ENCODE data around the gene OXCT2.
"Not testable (repeated sequence)": the region's sequence is repeated elsewhere in the genome, so short reads cannot be mapped to it uniquely, and the experiment has no call there.

The OXCT2 gene

DNA sequence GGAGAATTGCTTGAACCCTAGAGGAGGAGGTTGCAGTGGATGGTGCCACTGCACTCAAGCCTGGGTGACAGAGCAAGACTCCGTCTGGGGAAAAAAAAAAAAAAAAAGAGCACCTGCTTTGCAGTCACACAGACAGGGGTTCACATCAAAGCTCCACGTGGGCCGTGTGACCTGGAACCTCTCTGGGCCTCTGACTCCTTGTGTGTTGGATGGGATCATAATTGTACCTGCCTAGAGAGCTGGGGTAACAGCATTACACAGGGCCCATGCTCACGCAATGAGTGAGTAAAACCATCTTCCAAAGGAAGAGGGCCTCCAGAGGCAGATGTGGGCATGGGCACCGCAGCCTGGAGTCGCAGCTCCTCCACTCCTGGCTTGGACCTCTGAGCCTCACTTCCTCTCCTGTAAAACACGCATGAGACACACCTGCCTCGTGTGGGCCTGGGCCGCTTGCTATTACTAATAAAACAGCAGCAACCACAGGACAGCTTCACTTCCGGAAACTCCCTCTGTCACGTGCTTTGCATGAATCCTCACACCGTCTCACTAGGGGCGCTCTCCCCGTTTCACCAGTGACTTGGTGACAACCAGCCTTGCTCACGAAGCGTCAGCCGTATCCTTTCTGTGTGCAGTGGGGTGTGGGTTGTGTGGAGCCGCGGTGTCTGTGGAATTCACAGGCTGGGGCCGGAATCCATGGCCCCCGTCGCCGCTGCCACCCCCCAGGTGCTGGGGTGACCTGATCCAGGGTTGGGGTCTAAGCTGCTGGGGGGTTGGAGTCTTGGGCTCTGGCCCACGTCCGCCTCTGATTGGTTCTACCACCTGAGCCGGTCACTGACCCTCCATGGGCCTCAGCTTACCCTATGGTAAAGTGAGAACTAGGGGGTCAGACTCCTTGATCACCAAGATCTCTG is 28.0 kb upstream of the OXCT2 start:
- TF ChIP-seq POLR2A (IDR thresholded peaks at IDR 0.05; ENCODE audit: low read length), result peak; percentile 56
- peak; percentile 94 for DNase-seq

GRCh38 chr1:39795651-39796050 is 24.5 kb upstream of the OXCT2 start:
- TF ChIP-seq POLR2A (IDR thresholded peaks at IDR 0.05; ENCODE audit: low read length) (no peak), GATA1 (IDR thresholded peaks at IDR 0.05; ENCODE audit: low read depth, low read length) (no peak)
- DNase-seq, result no peak

GRCh38 chr1:39791838-39792237 is 20.7 kb upstream of the OXCT2 start:
- TF ChIP-seq GATA1 (IDR thresholded peaks at IDR 0.05; ENCODE audit: low read depth, low read length) (no peak), POLR2A (IDR thresholded peaks at IDR 0.05; ENCODE audit: low read length) (no peak)
- DNase-seq, result no peak

- TF ChIP-seq POLR2A (IDR thresholded peaks at IDR 0.05; ENCODE audit: low read length) (no peak), GATA1 (IDR thresholded peaks at IDR 0.05; ENCODE audit: low read depth, low read length) (no peak)
- no peak for DNase-seq
Observed at GRCh38 chr1:39789571-39790110, 18.5 kb upstream of the OXCT2 start.

DNA sequence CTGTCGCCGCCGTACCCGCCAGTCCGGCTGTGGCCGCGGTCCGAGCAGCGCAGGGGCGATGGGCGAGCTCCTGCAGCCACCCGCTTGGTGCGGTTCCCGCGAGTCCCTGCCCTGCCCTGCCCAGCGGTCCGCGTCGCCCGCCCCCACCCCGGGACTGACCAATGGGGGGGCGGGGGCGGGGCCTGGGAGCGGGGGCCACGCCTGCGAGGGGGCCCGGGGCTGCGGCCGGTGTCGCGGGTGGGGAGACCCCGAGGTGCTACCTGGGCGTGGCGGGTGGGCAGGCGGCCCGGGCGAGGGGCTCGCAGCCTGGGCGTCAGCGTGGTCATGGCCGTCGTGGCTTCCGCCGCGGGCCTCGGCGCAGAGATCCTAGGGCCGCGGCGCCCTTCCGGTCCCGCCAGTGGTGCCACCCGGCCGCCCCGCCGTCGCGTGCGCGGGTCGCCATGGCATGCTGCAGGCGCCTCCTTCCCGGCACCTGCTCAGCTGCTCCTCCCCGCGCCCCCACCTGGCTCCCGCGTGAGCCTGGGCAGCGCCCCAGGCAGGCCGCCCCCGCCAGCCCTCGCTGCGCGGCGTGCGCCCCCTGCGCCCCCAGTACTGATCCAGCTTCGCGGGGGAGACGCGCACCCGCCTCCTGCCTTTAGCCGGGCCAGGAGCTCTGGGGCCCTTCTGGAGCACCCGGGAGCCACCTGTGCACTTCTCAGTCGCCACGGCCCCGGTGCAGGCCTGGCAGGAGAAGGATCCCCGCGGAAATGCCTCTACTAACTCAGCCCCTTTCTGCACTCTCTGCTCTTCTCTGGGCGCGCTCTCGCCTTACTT is 17.8 kb upstream of the OXCT2 start, which contains the start of gene BMP8B:
TSS of gene BMP8B (minus strand) at position 108 of the 813 bp plus-strand sequence. CDS start 380 bp downstream, outside the sequence.
- DNase-seq, result peak; percentile 76 to 77
- no peak for TF ChIP-seq POLR2A (IDR thresholded peaks at IDR 0.05; ENCODE audit: low read length)

GRCh38 chr1:39788426-39788757 is 17.2 kb upstream of the OXCT2 start:
- no peak for DNase-seq
- no peak for TF ChIP-seq GATA1 (IDR thresholded peaks at IDR 0.05; ENCODE audit: low read depth, low read length)
- no peak for TF ChIP-seq POLR2A (IDR thresholded peaks at IDR 0.05; ENCODE audit: low read length)

DNA sequence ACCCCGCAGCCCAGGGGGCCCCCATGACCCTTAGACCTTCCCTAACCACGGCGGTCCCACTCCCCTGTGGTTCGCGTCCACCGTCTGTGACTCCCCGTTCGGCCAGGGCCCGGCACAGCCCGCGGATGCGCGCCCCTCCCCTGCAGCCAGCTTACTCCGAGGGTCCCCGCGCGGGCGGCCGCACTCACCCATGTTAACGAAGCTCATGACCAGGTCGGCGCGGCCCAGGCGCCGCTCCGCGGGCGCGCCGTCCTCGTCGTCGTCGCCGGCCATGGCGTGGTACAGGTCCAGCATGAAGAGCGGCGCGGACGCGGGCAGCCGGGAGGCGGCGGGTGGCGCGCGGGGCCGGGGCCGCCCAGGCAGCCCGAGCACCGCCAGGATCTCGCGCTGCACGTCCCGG is 16.8 kb upstream of the OXCT2 start:
- not testable (repeated sequence) for DNase-seq

DNA sequence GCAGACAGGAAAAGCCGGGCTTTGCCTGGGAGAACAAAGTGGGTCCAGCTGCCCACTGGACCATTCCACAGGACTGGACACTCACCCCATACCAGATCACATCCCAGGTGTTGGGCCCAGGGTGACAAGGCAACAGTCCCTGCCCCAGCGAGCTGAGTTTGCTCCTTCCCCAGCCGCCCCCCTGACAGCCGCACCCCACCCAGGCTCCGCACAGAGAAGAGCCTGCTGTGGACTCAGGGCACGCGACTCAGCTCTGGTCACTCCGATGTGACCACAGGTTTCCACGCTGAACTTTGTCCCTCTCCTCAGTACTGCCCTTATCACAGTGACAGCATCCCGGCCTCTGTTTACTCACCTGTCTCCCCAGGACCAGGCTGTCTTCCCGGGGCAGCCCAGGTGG is 16.3 kb upstream of the OXCT2 start:
- no peak for TF ChIP-seq GATA1 (IDR thresholded peaks at IDR 0.05; ENCODE audit: low read depth, low read length)
- no peak for DNase-seq

DNA sequence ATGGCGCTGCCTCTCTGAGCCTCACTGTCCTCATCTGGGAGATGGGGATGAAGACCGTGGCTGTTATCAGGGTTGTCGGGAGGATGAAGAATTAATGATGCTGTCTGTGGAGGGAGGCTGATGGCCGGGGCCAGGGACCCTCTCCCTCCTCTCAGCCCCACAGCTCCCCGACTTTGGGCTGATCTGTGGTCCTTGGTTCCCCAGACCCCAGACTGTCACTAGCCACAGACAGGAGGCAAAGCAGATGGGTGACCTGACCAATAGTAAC is 15.9 kb upstream of the OXCT2 start:
- not testable (repeated sequence) for DNase-seq

- not testable (repeated sequence) for DNase-seq
Observed at GRCh38 chr1:39786303-39787107, 15.4 kb upstream of the OXCT2 start.

DNA sequence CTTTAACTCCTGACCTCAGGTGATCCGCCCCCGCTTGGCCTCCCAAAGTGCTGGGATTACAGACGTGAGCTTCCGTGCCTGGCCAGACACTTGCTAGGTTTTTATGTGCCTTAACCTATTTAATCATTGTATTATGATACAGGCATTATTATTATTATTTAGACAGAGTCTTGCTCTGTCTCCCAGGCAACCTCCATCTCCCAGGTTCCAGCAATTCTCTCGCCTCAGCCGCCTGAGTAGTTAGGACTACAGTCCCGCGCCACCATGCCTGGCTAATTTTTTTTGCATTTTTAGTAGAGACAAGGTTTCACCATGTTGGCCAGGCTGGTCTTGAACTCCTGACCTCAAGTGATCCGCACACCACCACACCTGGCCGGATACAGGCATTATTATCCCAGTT is 11.5 kb upstream of the OXCT2 start:
- DNase-seq, result not testable (repeated sequence)

DNA sequence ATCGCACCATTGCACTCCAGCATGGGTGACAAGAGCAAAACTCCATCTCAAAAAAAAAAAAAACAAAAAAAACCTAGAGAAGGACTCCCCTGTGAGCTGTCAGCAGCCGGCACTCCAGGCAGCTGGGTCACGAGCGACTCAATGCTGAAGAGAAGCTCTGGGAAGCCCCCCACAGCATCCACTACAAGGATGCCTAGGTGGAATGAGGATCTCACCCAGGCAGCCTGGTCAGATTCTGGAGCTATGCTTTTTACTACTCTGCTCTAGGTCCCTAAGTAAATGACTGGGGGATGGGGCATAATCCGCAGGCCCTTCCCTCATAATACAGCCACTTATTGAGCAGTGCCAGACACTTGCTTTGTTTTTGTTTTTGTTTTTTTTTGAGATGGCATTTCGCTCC is 11.0 kb upstream of the OXCT2 start:
- DNase-seq, result no peak
- TF ChIP-seq POLR2A (IDR thresholded peaks at IDR 0.05; ENCODE audit: low read length) (no peak), GATA1 (IDR thresholded peaks at IDR 0.05; ENCODE audit: low read depth, low read length) (no peak)

DNA sequence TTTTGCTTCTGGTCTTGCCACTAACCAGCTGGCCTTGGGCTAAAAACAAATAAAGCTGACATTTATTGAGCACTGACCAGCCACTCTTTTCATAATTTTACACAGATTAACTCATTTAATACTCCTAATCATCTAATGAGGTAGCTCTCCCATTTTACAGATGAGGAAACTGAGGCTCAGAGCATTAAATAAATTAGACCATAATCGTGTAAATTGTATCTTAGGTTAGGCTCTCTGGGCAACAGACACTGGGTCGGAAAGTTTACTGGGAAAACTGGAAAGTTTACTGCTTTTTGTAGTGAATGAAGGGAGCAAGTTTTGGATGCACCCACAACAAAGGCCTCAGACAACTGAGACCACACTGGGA is 10.2 kb upstream of the OXCT2 start:
- TF ChIP-seq POLR2A (IDR thresholded peaks at IDR 0.05; ENCODE audit: low read length) (no peak), GATA1 (IDR thresholded peaks at IDR 0.05; ENCODE audit: low read depth, low read length) (no peak)

GRCh38 chr1:39779821-39780220 is 8.7 kb upstream of the OXCT2 start:
- TF ChIP-seq POLR2A (IDR thresholded peaks at IDR 0.05; ENCODE audit: low read length), result no peak
- no peak for TF ChIP-seq GATA1 (IDR thresholded peaks at IDR 0.05; ENCODE audit: low read depth, low read length)
- DNase-seq, result no peak

More for the DNA sequence above, 10.2 kb upstream of the OXCT2 start:
- DNase-seq, result no peak

GRCh38 chr1:39779137-39779536 is 8.0 kb upstream of the OXCT2 start:
- no peak for DNase-seq
- no peak for TF ChIP-seq POLR2A (IDR thresholded peaks at IDR 0.05; ENCODE audit: low read length)
- no peak for TF ChIP-seq GATA1 (IDR thresholded peaks at IDR 0.05; ENCODE audit: low read depth, low read length)

DNA sequence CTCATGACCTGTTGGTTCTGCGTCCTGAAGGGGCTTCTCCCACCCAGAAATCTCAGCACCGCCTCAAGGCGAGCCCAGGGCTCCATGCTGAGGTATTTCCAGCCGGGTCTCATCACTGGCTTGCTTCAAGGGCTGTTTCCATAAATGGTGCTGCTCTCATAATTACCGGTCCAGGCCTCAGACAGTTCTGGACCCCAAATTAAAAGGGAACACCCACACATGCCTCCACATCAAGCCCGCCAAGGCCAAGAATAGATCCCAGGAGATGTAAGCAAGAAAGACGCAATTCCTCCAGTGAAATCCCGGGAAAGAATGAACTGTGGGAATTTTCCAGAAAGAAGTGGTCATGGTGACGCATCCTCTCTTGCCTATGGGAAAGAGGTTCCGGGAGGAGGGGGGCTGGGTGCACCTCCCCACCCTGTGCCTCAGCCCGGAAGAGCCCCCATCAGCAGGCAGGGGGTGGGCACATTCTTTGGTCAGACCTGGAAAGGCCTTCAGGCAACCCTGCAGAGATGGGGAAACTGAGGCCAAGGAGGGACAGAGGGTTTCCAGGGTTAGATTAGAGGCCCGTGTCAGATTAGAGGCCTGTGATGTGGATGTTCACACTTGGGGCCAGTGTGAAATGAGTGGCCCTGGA is 7.4 kb upstream of the OXCT2 start:
- not testable (repeated sequence) for DNase-seq

- not testable (repeated sequence) for DNase-seq
Observed at GRCh38 chr1:39777896-39778295, 6.7 kb upstream of the OXCT2 start.

Data from erythroblast (primary cell).